GM19238 (cell line): ENCODE results near the gene ATXN1.
"Not testable (repeated sequence)": the region's sequence is repeated elsewhere in the genome, so short reads cannot be mapped to it uniquely, and the experiment has no call there.

Experiments used
- DNase-seq: peaks from one replicate; pipeline ENCODE4 v3.0.0; 2011; ENCODE audit warnings: low spot score; ENCODE audit not compliant: insufficient read length

The ATXN1 gene

GRCh38 chr6:16284472-16284871 is 476.8 kb downstream of the ATXN1 start:
- DNase-seq = no peak

- no peak for DNase-seq
These were observed 478.9 kb downstream of the ATXN1 start for GRCh38 chr6:16282370-16282769.

- DNase-seq = no peak
These were observed 482.0 kb downstream of the ATXN1 start for GRCh38 chr6:16279243-16279642.

GRCh38 chr6:16278750-16279149 is 482.5 kb downstream of the ATXN1 start:
- DNase-seq = no peak

- DNase-seq = no peak
These were observed 483.1 kb downstream of the ATXN1 start for GRCh38 chr6:16278048-16278724.

GRCh38 chr6:16277101-16277981 is 483.9 kb downstream of the ATXN1 start:
- DNase-seq = no peak

GRCh38 chr6:16274885-16275589 is 486.2 kb downstream of the ATXN1 start:
- DNase-seq = no peak

- DNase-seq = no peak
These were observed 486.8 kb downstream of the ATXN1 start for GRCh38 chr6:16274483-16274882.

GRCh38 chr6:16273256-16273655 is 488.0 kb downstream of the ATXN1 start:
- no peak for DNase-seq

GRCh38 chr6:16272201-16272600 is 489.1 kb downstream of the ATXN1 start:
- no peak for DNase-seq

- no peak for DNase-seq
These were observed 489.8 kb downstream of the ATXN1 start for GRCh38 chr6:16271428-16271827.

GRCh38 chr6:16270178-16270794 is 491.0 kb downstream of the ATXN1 start:
- DNase-seq = no peak

GRCh38 chr6:16269442-16270070 is 491.7 kb downstream of the ATXN1 start:
- DNase-seq = not testable (repeated sequence)

- no peak for DNase-seq
These were observed 493.6 kb downstream of the ATXN1 start for GRCh38 chr6:16267428-16268263.

GRCh38 chr6:16265351-16266341 is 495.6 kb downstream of the ATXN1 start:
- no peak for DNase-seq

GRCh38 chr6:16264785-16265184 is 496.5 kb downstream of the ATXN1 start:
- no peak for DNase-seq

- not testable (repeated sequence) for DNase-seq
These were observed 497.7 kb downstream of the ATXN1 start for GRCh38 chr6:16263464-16264099.

GRCh38 chr6:16262773-16263172 is 498.5 kb downstream of the ATXN1 start:
- not testable (repeated sequence) for DNase-seq
